Smooth muscle cell (in vitro differentiated cells): Measurements from ENCODE around the gene PFKP. TPM values are rescaled to one million over a fixed set of nuclear protein-coding genes. Genes with fewer than 3 reads are reported as not detected.

Source experiments
- DNase-seq: peaks from one replicate; lab custom pipeline; 2025; ENCODE audit not compliant: unreplicated experiment; lab: John Stamatoyannopoulos, UW
- H2AFZ ChIP-seq: fragments of 200-600 bp; sonication (generic); 2 replicates; pipeline ENCODE4 v1.6.0; 2016; ENCODE audit warnings: antibody characterized with exemption, low read depth, mild to moderate bottlenecking
- H3F3A ChIP-seq: fragments of 200-600 bp; sonication (generic); 2 replicates; pipeline ENCODE4 v1.6.0; 2017; ENCODE audit warnings: antibody characterized with exemption, low read depth
- H3K27ac ChIP-seq: fragments of 200-600 bp; sonication (generic); 2 replicates; pipeline ENCODE4 v1.5.1; 2016; ENCODE audit warnings: low read depth, mild to moderate bottlenecking
- H3K27me3 ChIP-seq: fragments of 200-600 bp; sonication (generic); 2 replicates; pipeline ENCODE4 v1.6.1; 2016; ENCODE audit warnings: low read depth, mild to moderate bottlenecking
- H3K36me3 ChIP-seq: fragments of 200-600 bp; sonication (generic); 2 replicates; pipeline ENCODE4 v1.5.1; 2016; ENCODE audit warnings: low read depth
- H3K4me1 ChIP-seq: fragments of 200-600 bp; sonication (generic); 2 replicates; pipeline ENCODE4 v1.5.1; 2016; ENCODE audit warnings: low read depth
- H3K4me2 ChIP-seq: fragments of 200-600 bp; sonication (generic); 2 replicates; pipeline ENCODE4 v1.6.0; 2016; ENCODE audit warnings: mild to moderate bottlenecking
- H3K4me3 ChIP-seq: fragments of 200-600 bp; sonication (generic); 2 replicates; pipeline ENCODE4 v1.5.1; 2016; ENCODE audit warnings: mild to moderate bottlenecking
- H3K79me2 ChIP-seq: fragments of 200-600 bp; sonication (generic); 2 replicates; pipeline ENCODE4 v1.6.0; 2016; ENCODE audit warnings: low read depth, mild to moderate bottlenecking
- H3K9ac ChIP-seq: fragments of 200-600 bp; sonication (generic); 2 replicates; pipeline ENCODE4 v1.6.0; 2016; ENCODE audit warnings: low read depth
- H3K9me3 ChIP-seq: fragments of 200-600 bp; sonication (generic); replicated peaks from 2 replicates; pipeline ENCODE4 v1.5.1; 2016; ENCODE audit warnings: low read depth
- H4K20me1 ChIP-seq: fragments of 200-600 bp; sonication (generic); 2 replicates; pipeline ENCODE4 v1.6.0; 2016; ENCODE audit warnings: low read depth
- CTCF ChIP-seq: fragments of 200-600 bp; sonication (generic); IDR thresholded peaks from 2 replicates; pipeline ENCODE4 v1.5.1; 2017; ENCODE audit warnings: borderline replicate concordance, mild to moderate bottlenecking, antibody characterized with exemption; ENCODE audit not compliant: insufficient read depth, poor library complexity, severe bottlenecking
- WGBS: methylation state at CpG from one replicate; pipeline ENCODE4 v1.1.7; 2016; ENCODE audit warnings: low lambda C conversion rate; 5-methylcytosine and 5-hydroxymethylcytosine counted together
- polyA plus RNA-seq: library from polyadenylated mRNA; unstranded; fragments of >200 nt; fragmentation: Nextera tagmentation; extraction: Ambion mirVana; gene quantifications from 2 replicates; pipeline ENCODE4 v1.2.1, GENCODE V29; 2016
- total RNA-seq: library from RNA; depleted of rRNA; stranded (reverse); fragments of >200 nt; gene quantifications from 2 replicates; pipeline ENCODE4 v1.2.3, GENCODE V29; 2014

Gene PFKP
- total and polyA plus RNA-seq, 2 experiments from 2014 or later = 178 to 203 TPM

GRCh38 chr10:3048119-3049019, 19.0 kb upstream of the PFKP start:
- peak overlapping the region; percentile 51 for H3K27ac ChIP-seq
- peaks cover 5% of the 10 kb centered on the region for H3F3A ChIP-seq
- H3K36me3 ChIP-seq = no peaks in the 10 kb centered on the region
- DNase-seq = no peak
- peak overlapping the region; percentile 62 for H3K4me2 ChIP-seq
- peak overlapping the region; percentile 13 for H3K9ac ChIP-seq
- no peak overlapping the region for H3K4me3 ChIP-seq
- H4K20me1 ChIP-seq = no peaks in the 10 kb centered on the region
- H3K9me3 ChIP-seq = no peaks in the 10 kb centered on the region
- H2AFZ ChIP-seq = peak overlapping the region; percentile 50
- no peaks in the 10 kb centered on the region for H3K79me2 ChIP-seq
- TF ChIP-seq CTCF = no peak
- WGBS = 58% methylated on average over 17 of the region's 17 CpGs
- H3K27me3 ChIP-seq = no peaks in the 10 kb centered on the region
- peaks cover 22% of the 10 kb centered on the region for H3K4me1 ChIP-seq

GRCh38 chr10:3051692-3052091, 15.7 kb upstream of the PFKP start:
- H3K9me3 ChIP-seq = no peaks in the 10 kb centered on the region
- H3K4me3 ChIP-seq = no peak overlapping the region
- H2AFZ ChIP-seq = no peak overlapping the region
- H3K4me2 ChIP-seq = no peak overlapping the region
- 96% methylated on average over 5 of the region's 5 CpGs for WGBS
- no peak overlapping the region for H3K27ac ChIP-seq
- peaks cover 9% of the 10 kb centered on the region for H3K4me1 ChIP-seq
- H4K20me1 ChIP-seq = no peaks in the 10 kb centered on the region
- no peak for TF ChIP-seq CTCF
- no peak overlapping the region for H3K9ac ChIP-seq
- DNase-seq = no peak
- H3K36me3 ChIP-seq = no peaks in the 10 kb centered on the region
- no peaks in the 10 kb centered on the region for H3K79me2 ChIP-seq
- no peaks in the 10 kb centered on the region for H3K27me3 ChIP-seq
- H3F3A ChIP-seq = peaks cover 2% of the 10 kb centered on the region

GRCh38 chr10:3053155-3053554, 14.2 kb upstream of the PFKP start:
- Histone ChIP-seq H3K9ac (no peak overlapping the region), H3K4me1 (peaks cover 11% of the 10 kb centered on the region), H3F3A (no peaks in the 10 kb centered on the region), H4K20me1 (no peaks in the 10 kb centered on the region), H3K79me2 (no peaks in the 10 kb centered on the region), H3K27me3 (no peaks in the 10 kb centered on the region), H3K4me2 (no peak overlapping the region), H3K9me3 (no peaks in the 10 kb centered on the region), H3K27ac (no peak overlapping the region), H2AFZ (no peak overlapping the region), H3K36me3 (no peaks in the 10 kb centered on the region), H3K4me3 (no peak overlapping the region)
- DNase-seq = no peak
- WGBS = 84% methylated on average over 2 of the region's 2 CpGs
- TF ChIP-seq CTCF = no peak
